ENCODE results near the gene LDB2. TPM values are rescaled to one million over a fixed set of nuclear protein-coding genes. Genes with fewer than 3 reads are reported as not detected.

Gene LDB2
- total and polyA plus RNA-seq, 2 experiments from 2014 or later, result 48.6 to 80.1 TPM

DNA sequence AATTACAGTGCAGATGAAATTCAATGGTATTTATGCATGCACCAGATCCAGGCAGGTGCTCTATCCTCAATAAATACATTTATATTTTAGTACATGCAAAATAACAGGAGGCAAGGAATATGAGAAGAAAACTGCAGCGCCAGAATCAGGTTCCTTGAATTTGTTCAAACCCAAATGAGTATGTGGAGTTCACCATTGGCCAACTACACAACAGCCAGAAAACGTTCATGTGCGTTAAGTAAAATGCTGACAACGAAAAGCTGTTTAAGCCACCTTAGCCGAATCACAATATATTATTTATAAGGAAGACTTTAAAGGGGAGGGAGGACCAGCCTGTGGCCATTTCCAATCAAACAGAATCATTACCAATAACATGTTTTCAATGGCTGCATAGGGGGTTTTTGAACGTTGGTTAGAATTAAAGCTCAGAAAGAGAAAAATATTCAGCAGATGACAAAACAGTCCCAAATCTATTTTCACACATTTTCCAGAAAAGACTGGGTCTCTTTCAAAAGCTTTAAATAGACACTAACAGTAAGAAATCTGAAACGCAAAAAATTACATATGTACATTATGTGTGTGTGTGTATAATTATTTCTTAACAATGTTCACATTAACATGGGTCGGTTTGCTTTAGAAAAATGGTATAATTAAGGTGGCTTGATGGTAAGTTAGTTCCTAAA is 171.9 kb downstream of the LDB2 start:
- H3K4me3 ChIP-seq, result no peak overlapping the region
- no peak overlapping the region for H3K4me2 ChIP-seq
- Mint-ChIP-seq H3K27ac (no peak overlapping the region), H3K36me3 (ENCODE audit: low read depth) (peaks cover 22% of the 10 kb centered on the region), H3K27me3 (ENCODE audit: insufficient read depth, low read depth, poor library complexity) (no peaks in the 10 kb centered on the region), H3K4me3 (no peak overlapping the region), H3K4me1 (peaks cover 42% of the 10 kb centered on the region), H3K9me3 (peaks cover 3% of the 10 kb centered on the region; the same call in 2 of the 3 replicates)
- no peaks in the 10 kb centered on the region for H3K27me3 ChIP-seq (ENCODE audit: insufficient read depth)
- H3F3A ChIP-seq (replicated peaks; ENCODE audit: low read depth), result no peaks in the 10 kb centered on the region
- DNase-seq (ENCODE audit: low spot score), result no peak
- H3K79me2 ChIP-seq (replicated peaks; ENCODE audit: insufficient read depth), result peaks cover 4% of the 10 kb centered on the region; the same call in 1 of the 2 replicates
- H3K4me1 ChIP-seq (ENCODE audit: insufficient read depth), result peaks cover 35% of the 10 kb centered on the region
- H2AFZ ChIP-seq, result no peak overlapping the region
- H3K36me3 ChIP-seq (ENCODE audit: insufficient read depth), result no peaks in the 10 kb centered on the region
- TF ChIP-seq ZNF114 (CRISPR knock-in tag; IDR thresholded peaks at IDR 0.05) (no peak), POLR2AphosphoS5 (IDR thresholded peaks at IDR 0.05; ENCODE audit: low read depth) (no peak), JUNB (IDR thresholded peaks at IDR 0.05; ENCODE audit: unreplicated experiment) (no peak), ZNF331 (CRISPR knock-in tag; IDR thresholded peaks at IDR 0.05; ENCODE audit: low read depth) (no peak), CTCF (conservative IDR thresholded peaks at IDR 0.05; ENCODE audit: low read depth in 2 of 2) (no peak), EZH2phosphoT487 (IDR thresholded peaks at IDR 0.05; ENCODE audit: unreplicated experiment) (no peak), STAT1 (IDR thresholded peaks at IDR 0.05; ENCODE audit: unreplicated experiment) (no peak), NANOG (IDR thresholded peaks at IDR 0.05; ENCODE audit: borderline replicate concordance) (no peak)
- TF ChIP-seq, protein P1, sequence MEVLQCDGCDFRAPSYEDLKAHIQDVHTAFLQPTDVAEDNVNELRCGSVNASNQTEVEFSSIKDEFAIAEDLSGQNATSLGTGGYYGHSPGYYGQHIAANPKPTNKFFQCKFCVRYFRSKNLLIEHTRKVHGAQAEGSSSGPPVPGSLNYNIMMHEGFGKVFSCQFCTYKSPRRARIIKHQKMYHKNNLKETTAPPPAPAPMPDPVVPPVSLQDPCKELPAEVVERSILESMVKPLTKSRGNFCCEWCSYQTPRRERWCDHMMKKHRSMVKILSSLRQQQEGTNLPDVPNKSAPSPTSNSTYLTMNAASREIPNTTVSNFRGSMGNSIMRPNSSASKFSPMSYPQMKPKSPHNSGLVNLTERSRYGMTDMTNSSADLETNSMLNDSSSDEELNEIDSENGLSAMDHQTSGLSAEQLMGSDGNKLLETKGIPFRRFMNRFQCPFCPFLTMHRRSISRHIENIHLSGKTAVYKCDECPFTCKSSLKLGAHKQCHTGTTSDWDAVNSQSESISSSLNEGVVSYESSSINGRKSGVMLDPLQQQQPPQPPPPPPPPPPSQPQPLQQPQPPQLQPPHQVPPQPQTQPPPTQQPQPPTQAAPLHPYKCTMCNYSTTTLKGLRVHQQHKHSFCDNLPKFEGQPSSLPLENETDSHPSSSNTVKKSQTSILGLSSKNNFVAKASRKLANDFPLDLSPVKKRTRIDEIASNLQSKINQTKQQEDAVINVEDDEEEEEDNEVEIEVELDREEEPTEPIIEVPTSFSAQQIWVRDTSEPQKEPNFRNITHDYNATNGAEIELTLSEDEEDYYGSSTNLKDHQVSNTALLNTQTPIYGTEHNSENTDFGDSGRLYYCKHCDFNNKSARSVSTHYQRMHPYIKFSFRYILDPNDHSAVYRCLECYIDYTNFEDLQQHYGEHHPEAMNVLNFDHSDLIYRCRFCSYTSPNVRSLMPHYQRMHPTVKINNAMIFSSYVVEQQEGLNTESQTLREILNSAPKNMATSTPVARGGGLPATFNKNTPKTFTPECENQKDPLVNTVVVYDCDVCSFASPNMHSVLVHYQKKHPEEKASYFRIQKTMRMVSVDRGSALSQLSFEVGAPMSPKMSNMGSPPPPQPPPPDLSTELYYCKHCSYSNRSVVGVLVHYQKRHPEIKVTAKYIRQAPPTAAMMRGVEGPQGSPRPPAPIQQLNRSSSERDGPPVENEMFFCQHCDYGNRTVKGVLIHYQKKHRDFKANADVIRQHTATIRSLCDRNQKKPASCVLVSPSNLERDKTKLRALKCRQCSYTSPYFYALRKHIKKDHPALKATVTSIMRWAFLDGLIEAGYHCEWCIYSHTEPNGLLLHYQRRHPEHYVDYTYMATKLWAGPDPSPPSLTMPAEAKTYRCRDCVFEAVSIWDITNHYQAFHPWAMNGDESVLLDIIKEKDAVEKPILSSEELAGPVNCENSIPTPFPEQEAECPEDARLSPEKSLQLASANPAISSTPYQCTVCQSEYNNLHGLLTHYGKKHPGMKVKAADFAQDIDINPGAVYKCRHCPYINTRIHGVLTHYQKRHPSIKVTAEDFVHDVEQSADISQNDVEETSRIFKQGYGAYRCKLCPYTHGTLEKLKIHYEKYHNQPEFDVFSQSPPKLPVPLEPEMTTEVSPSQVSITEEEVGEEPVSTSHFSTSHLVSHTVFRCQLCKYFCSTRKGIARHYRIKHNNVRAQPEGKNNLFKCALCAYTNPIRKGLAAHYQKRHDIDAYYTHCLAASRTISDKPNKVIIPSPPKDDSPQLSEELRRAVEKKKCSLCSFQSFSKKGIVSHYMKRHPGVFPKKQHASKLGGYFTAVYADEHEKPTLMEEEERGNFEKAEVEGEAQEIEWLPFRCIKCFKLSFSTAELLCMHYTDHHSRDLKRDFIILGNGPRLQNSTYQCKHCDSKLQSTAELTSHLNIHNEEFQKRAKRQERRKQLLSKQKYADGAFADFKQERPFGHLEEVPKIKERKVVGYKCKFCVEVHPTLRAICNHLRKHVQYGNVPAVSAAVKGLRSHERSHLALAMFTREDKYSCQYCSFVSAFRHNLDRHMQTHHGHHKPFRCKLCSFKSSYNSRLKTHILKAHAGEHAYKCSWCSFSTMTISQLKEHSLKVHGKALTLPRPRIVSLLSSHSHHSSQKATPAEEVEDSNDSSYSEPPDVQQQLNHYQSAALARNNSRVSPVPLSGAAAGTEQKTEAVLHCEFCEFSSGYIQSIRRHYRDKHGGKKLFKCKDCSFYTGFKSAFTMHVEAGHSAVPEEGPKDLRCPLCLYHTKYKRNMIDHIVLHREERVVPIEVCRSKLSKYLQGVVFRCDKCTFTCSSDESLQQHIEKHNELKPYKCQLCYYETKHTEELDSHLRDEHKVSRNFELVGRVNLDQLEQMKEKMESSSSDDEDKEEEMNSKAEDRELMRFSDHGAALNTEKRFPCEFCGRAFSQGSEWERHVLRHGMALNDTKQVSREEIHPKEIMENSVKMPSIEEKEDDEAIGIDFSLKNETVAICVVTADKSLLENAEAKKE (CRISPR knock-in tag; IDR thresholded peaks at IDR 0.05), result no peak
- TF ChIP-seq, protein P2, sequence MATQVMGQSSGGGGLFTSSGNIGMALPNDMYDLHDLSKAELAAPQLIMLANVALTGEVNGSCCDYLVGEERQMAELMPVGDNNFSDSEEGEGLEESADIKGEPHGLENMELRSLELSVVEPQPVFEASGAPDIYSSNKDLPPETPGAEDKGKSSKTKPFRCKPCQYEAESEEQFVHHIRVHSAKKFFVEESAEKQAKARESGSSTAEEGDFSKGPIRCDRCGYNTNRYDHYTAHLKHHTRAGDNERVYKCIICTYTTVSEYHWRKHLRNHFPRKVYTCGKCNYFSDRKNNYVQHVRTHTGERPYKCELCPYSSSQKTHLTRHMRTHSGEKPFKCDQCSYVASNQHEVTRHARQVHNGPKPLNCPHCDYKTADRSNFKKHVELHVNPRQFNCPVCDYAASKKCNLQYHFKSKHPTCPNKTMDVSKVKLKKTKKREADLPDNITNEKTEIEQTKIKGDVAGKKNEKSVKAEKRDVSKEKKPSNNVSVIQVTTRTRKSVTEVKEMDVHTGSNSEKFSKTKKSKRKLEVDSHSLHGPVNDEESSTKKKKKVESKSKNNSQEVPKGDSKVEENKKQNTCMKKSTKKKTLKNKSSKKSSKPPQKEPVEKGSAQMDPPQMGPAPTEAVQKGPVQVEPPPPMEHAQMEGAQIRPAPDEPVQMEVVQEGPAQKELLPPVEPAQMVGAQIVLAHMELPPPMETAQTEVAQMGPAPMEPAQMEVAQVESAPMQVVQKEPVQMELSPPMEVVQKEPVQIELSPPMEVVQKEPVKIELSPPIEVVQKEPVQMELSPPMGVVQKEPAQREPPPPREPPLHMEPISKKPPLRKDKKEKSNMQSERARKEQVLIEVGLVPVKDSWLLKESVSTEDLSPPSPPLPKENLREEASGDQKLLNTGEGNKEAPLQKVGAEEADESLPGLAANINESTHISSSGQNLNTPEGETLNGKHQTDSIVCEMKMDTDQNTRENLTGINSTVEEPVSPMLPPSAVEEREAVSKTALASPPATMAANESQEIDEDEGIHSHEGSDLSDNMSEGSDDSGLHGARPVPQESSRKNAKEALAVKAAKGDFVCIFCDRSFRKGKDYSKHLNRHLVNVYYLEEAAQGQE (IDR thresholded peaks at IDR 0.05; ENCODE audit: unreplicated experiment), result no peak
- TF ChIP-seq, protein P3, sequence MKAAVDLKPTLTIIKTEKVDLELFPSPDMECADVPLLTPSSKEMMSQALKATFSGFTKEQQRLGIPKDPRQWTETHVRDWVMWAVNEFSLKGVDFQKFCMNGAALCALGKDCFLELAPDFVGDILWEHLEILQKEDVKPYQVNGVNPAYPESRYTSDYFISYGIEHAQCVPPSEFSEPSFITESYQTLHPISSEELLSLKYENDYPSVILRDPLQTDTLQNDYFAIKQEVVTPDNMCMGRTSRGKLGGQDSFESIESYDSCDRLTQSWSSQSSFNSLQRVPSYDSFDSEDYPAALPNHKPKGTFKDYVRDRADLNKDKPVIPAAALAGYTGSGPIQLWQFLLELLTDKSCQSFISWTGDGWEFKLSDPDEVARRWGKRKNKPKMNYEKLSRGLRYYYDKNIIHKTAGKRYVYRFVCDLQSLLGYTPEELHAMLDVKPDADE (IDR thresholded peaks at IDR 0.05), result no peak
- H3K9me2 ChIP-seq (ENCODE audit: insufficient read depth), result no peaks in the 10 kb centered on the region
- ATAC-seq, result no peak
- no peak overlapping the region for H3K27ac ChIP-seq (ENCODE audit: low read depth)
- H4K20me1 ChIP-seq (replicated peaks; ENCODE audit: insufficient read depth), result no peaks in the 10 kb centered on the region
